Choroid plexus epithelial cell (primary cell): ENCODE measurements around the gene ZNF716.
"Not testable (repeated sequence)": the region's sequence is repeated elsewhere in the genome, so short reads cannot be mapped to it uniquely, and the experiment has no call there.

Experiments used
- DNase-seq: peaks from one replicate; pipeline ENCODE4 v3.0.0-alpha.2; 2010; ENCODE audit warnings: low read depth
- H3K4me3 ChIP-seq: 2 replicates; pipeline ENCODE4 v1.5.1; 2011; ENCODE audit warnings: low read depth, mild to moderate bottlenecking, control low read depth, low read length, moderate library complexity
- CTCF ChIP-seq: conservative IDR thresholded peaks from 2 replicates; pipeline ENCODE4 v1.5.1; 2011; ENCODE audit warnings: low read depth, mild to moderate bottlenecking, control low read depth, inconsistent platforms, low read length, moderate library complexity

ZNF716 gene

GRCh38 chr7:57426629-57427003, 23.4 kb upstream of the ZNF716 start:
- TF ChIP-seq CTCF, result no peak
- no peak for DNase-seq
- no peak overlapping the region for H3K4me3 ChIP-seq

GRCh38 chr7:57427146-57427545, 22.8 kb upstream of the ZNF716 start:
- no peak overlapping the region for H3K4me3 ChIP-seq
- DNase-seq, result no peak
- TF ChIP-seq CTCF, result no peak

- TF ChIP-seq CTCF, result no peak
- DNase-seq, result no peak
- H3K4me3 ChIP-seq, result no peak overlapping the region
Measured at GRCh38 chr7:57427594-57427993, 22.4 kb upstream of the ZNF716 start.

GRCh38 chr7:57432583-57432982, 17.4 kb upstream of the ZNF716 start:
- TF ChIP-seq CTCF, result no peak
- no peak overlapping the region for H3K4me3 ChIP-seq
- no peak for DNase-seq

GRCh38 chr7:57437581-57437980, 12.4 kb upstream of the ZNF716 start:
- TF ChIP-seq CTCF, result no peak
- DNase-seq, result no peak
- H3K4me3 ChIP-seq, result no peak overlapping the region

- H3K4me3 ChIP-seq, result no peak overlapping the region
- no peak for TF ChIP-seq CTCF
- DNase-seq, result no peak
Measured at GRCh38 chr7:57438244-57438643, 11.7 kb upstream of the ZNF716 start.

GRCh38 chr7:57443567-57443966, 6.4 kb upstream of the ZNF716 start:
- H3K4me3 ChIP-seq, result no peak overlapping the region
- no peak for DNase-seq
- TF ChIP-seq CTCF, result no peak

GRCh38 chr7:57469186-57469828, 19.3 kb downstream of the ZNF716 start:
- not testable (repeated sequence) for H3K4me3 ChIP-seq, DNase-seq

- not testable (repeated sequence) for DNase-seq
Measured at GRCh38 chr7:57480304-57480703, 30.3 kb downstream of the ZNF716 start.

GRCh38 chr7:57485022-57485421, 35.0 kb downstream of the ZNF716 start:
- DNase-seq, H3K4me3 ChIP-seq: not testable (repeated sequence)

More at GRCh38 chr7:57480304-57480703, 30.3 kb downstream of the ZNF716 start:
- not testable (repeated sequence) for H3K4me3 ChIP-seq
